Astrocyte of the spinal cord (primary cell): ENCODE data around the gene VANGL1.

Experiments used
- DNase-seq: peaks from one replicate; pipeline ENCODE4 v3.0.0; 2011; ENCODE audit warnings: low read depth, low spot score
- H3K4me3 ChIP-seq: 2 replicates; pipeline ENCODE4 v1.5.1; 2011; ENCODE audit warnings: low read depth, mild to moderate bottlenecking, low read length, moderate library complexity
- CTCF ChIP-seq: IDR thresholded peaks from 2 replicates; pipeline ENCODE4 v1.5.1; 2012; ENCODE audit warnings: low read depth, mild to moderate bottlenecking, low read length, inconsistent platforms
- in situ Hi-C: cut with HindIII; loops from 2 replicates; pipeline ENCODE4 v1.10.0; 2017; ENCODE audit warnings: low sequenced_read_pairs

Gene VANGL1

DNA sequence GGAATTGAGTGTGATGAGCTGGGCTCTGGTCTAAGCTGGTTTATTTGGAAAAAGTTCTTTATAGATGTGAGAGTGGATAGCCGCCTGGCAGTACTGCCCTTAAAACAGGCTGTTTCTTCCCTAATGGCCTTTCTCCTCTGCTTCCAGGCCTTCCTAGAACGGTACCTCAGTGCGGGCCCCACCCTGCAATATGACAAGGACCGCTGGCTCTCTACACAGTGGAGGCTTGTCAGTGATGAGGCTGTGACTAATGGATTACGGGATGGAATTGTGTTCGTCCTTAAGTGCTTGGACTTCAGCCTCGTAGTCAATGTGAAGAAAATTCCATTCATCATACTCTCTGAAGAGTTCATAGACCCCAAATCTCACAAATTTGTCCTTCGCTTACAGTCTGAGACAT lies 49.2 kb downstream of the VANGL1 start:
- in situ Hi-C loops = no loop called here
- no peak overlapping the region for H3K4me3 ChIP-seq
- DNase-seq = no peak
- TF ChIP-seq CTCF = no peak

GRCh38 chr1:115692224-115692623 lies 50.5 kb downstream of the VANGL1 start:
- H3K4me3 ChIP-seq = no peak overlapping the region
- DNase-seq = no peak
- in situ Hi-C loops = no loop called here
- no peak for TF ChIP-seq CTCF

GRCh38 chr1:115694805-115695204 lies 53.0 kb downstream of the VANGL1 start:
- no peak for DNase-seq
- H3K4me3 ChIP-seq = no peak overlapping the region
- no peak for TF ChIP-seq CTCF
- in situ Hi-C loops = no loop called here

DNA sequence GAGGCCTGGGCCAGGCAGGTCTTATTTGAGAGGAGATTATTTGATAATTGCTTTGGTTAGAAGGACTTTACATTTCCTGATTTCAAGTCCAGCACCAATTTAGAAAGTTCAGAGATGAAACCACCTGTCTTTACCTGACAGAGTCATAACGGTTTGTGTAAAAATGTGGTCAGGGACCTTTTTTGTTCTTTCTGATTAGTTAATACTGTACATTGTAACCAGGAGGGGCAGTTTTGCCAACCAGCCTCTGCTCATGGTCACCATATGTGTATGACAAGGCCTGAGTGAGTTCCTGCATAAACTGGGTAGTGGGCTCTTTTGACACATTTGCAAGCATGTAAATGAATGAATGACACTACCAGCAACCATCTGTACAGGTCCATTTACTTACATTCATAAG lies 55.8 kb downstream of the VANGL1 start:
- DNase-seq = no peak
- in situ Hi-C loops = no loop called here
- TF ChIP-seq CTCF = no peak
- H3K4me3 ChIP-seq = no peak overlapping the region

- H3K4me3 ChIP-seq = no peak overlapping the region
- TF ChIP-seq CTCF = no peak
- no peak for DNase-seq
- in situ Hi-C loops = no loop called here
Measured at GRCh38 chr1:115701090-115701489, 59.3 kb downstream of the VANGL1 start.

DNA sequence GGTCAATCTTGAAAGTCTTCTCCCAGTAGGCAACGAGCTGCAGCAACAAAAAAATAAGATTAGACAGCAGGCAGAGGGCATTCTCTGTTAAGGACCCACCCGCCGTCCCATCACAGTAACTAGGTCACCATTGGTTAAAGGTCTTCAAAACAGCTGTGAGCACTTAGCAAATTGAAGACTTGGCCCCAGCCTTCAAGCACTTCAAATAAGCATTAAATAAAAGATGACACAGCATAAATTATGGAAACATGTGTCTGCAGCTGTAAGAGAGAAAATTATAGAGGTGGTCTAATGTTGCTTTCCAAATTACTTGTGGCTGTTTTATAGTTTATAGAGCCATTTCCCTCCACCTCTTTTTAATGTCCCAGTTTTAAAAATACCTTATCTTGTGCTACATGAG lies 61.2 kb downstream of the VANGL1 start:
- no peak overlapping the region for H3K4me3 ChIP-seq
- in situ Hi-C loops = no loop called here
- DNase-seq = no peak
- no peak for TF ChIP-seq CTCF
